ENCODE data around the gene CFAP46. TPM values are rescaled to one million over a fixed set of nuclear protein-coding genes. Genes with fewer than 3 reads are reported as not detected.

The CFAP46 gene
- total RNA-seq, 1 experiment from 2014 or later = 1.6 TPM

GRCh38 chr10:132847416-132847777, 95.0 kb downstream of the CFAP46 start:
- no peak for DNase-seq (ENCODE audit: low read depth, low spot score)
- TF ChIP-seq REST (IDR thresholded peaks at IDR 0.05; ENCODE audit: insufficient read depth in 1 of 2, low read depth in 2 of 2, low read length in 1 of 2) = no peak
- no peak for TF ChIP-seq SIN3A (IDR thresholded peaks at IDR 0.05; ENCODE audit: borderline replicate concordance, insufficient read depth, low read depth, low read length)
- no peak for TF ChIP-seq POLR2AphosphoS5 (IDR thresholded peaks at IDR 0.05; ENCODE audit: low read depth, low read length)
- no peak for TF ChIP-seq TCF7L2 (IDR thresholded peaks at IDR 0.05; ENCODE audit: low read depth, low read length)
- Histone ChIP-seq H3K27me3 (ENCODE audit: control insufficient read depth, insufficient read depth, low read length) (peaks cover 2% of the 10 kb centered on the region), H3K4me1 (ENCODE audit: control insufficient read depth, insufficient read depth, low read length) (peaks cover 4% of the 10 kb centered on the region), H3K4me3 (ENCODE audit: low read depth in 2 of 2, low read length in 2 of 2) (no peak overlapping the region), H3K9me3 (ENCODE audit: control insufficient read depth, insufficient read depth, low read depth, low read length) (peaks cover 6% of the 10 kb centered on the region; the same call in 1 of the 2 replicates), H3K36me3 (ENCODE audit: control insufficient read depth, insufficient read depth, low read length) (no peaks in the 10 kb centered on the region), H3K27ac (ENCODE audit: low read length) (no peak overlapping the region)
- no TSS peak for BruUV-seq (replicated peaks)
- CTCF ChIA-PET = no interaction called here
- in situ Hi-C loops (cut with HindIII; ENCODE audit: low pct_unique_long_range_greater_than_20kb, low sequenced_read_pairs) (no loop called here), intact Hi-C loops (cut with micrococcal nuclease; ENCODE audit: unreplicated experiment) (no loop called here)
- POLR2A ChIA-PET = no interaction called here
- no peak for ATAC-seq

- Histone ChIP-seq H3K36me3 (ENCODE audit: control insufficient read depth, insufficient read depth, low read length) (no peaks in the 10 kb centered on the region), H3K27me3 (ENCODE audit: control insufficient read depth, insufficient read depth, low read length) (no peaks in the 10 kb centered on the region; the same call in 1 of the 2 replicates), H3K4me1 (ENCODE audit: control insufficient read depth, insufficient read depth, low read length) (peaks cover 4% of the 10 kb centered on the region), H3K4me3 (ENCODE audit: low read depth in 2 of 2, low read length in 2 of 2) (no peak overlapping the region), H3K27ac (ENCODE audit: low read length) (no peak overlapping the region), H3K9me3 (ENCODE audit: control insufficient read depth, insufficient read depth, low read depth, low read length) (peaks cover 11% of the 10 kb centered on the region; the same call in 1 of the 2 replicates)
- TF ChIP-seq REST (IDR thresholded peaks at IDR 0.05; ENCODE audit: insufficient read depth in 1 of 2, low read depth in 2 of 2, low read length in 1 of 2) (no peak), SIN3A (IDR thresholded peaks at IDR 0.05; ENCODE audit: borderline replicate concordance, insufficient read depth, low read depth, low read length) (no peak), CTCF (IDR thresholded peaks at IDR 0.05) (no peak), POLR2AphosphoS5 (IDR thresholded peaks at IDR 0.05; ENCODE audit: low read depth, low read length) (no peak), TCF7L2 (IDR thresholded peaks at IDR 0.05; ENCODE audit: low read depth, low read length) (no peak)
- ChIA-PET POLR2A (no interaction called here), CTCF (no interaction called here)
- no peak for ATAC-seq
- intact Hi-C loops (cut with micrococcal nuclease; ENCODE audit: unreplicated experiment) = no loop called here
- DNase-seq (ENCODE audit: low read depth, low spot score) = no peak
- BruUV-seq (replicated peaks) = no TSS peak
- in situ Hi-C loops (cut with HindIII; ENCODE audit: low pct_unique_long_range_greater_than_20kb, low sequenced_read_pairs) = no loop called here
Observed at GRCh38 chr10:132846631-132847415, 95.5 kb downstream of the CFAP46 start.

Data from Panc1 (cell line).